Measurements from ENCODE around the gene DDR1.

- TF ChIP-seq, protein P1, sequence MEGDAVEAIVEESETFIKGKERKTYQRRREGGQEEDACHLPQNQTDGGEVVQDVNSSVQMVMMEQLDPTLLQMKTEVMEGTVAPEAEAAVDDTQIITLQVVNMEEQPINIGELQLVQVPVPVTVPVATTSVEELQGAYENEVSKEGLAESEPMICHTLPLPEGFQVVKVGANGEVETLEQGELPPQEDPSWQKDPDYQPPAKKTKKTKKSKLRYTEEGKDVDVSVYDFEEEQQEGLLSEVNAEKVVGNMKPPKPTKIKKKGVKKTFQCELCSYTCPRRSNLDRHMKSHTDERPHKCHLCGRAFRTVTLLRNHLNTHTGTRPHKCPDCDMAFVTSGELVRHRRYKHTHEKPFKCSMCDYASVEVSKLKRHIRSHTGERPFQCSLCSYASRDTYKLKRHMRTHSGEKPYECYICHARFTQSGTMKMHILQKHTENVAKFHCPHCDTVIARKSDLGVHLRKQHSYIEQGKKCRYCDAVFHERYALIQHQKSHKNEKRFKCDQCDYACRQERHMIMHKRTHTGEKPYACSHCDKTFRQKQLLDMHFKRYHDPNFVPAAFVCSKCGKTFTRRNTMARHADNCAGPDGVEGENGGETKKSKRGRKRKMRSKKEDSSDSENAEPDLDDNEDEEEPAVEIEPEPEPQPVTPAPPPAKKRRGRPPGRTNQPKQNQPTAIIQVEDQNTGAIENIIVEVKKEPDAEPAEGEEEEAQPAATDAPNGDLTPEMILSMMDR (IDR thresholded peaks at IDR 0.05) = no peak
- TF ChIP-seq EZH2 (IDR thresholded peaks at IDR 0.05) = no peak
Measured at GRCh38 chr6:30885999-30886896, 1.9 kb downstream of the DDR1 start.

Measured in neural progenitor cell (in vitro differentiated cells).